Measurements from ENCODE around the gene MACIR. TPM values are rescaled to one million over a fixed set of nuclear protein-coding genes. Genes with fewer than 3 reads are reported as not detected.

The MACIR gene
- total RNA-seq, 1 donor from 2014 or later = 5.5 TPM

GRCh38 chr5:103295871-103296270, 37.3 kb downstream of the MACIR start:
- intact Hi-C loops (cut with micrococcal nuclease) = no loop called here

GRCh38 chr5:103298117-103298516, 39.6 kb downstream of the MACIR start:
- Histone ChIP-seq H3K4me3 (no peak overlapping the region), H3K27me3 (ENCODE audit: low read depth) (no peaks in the 10 kb centered on the region), H3K36me3 (no peaks in the 10 kb centered on the region), H3K9me3 (replicated peaks) (no peaks in the 10 kb centered on the region), H3K4me1 (no peaks in the 10 kb centered on the region), H3K27ac (replicated peaks) (no peak overlapping the region)
- TF ChIP-seq CTCF (IDR thresholded peaks at IDR 0.05; ENCODE audit: borderline replicate concordance) = no peak
- no peak for DNase-seq
- intact Hi-C loops (cut with micrococcal nuclease) = no loop called here

More at GRCh38 chr5:103295871-103296270, 37.3 kb downstream of the MACIR start:
- Histone ChIP-seq H3K4me3 (no peak overlapping the region), H3K36me3 (no peaks in the 10 kb centered on the region), H3K27ac (replicated peaks) (no peak overlapping the region), H3K27me3 (ENCODE audit: low read depth) (no peaks in the 10 kb centered on the region), H3K4me1 (peaks cover 2% of the 10 kb centered on the region), H3K9me3 (replicated peaks) (no peaks in the 10 kb centered on the region)
- no peak for DNase-seq
- TF ChIP-seq CTCF (IDR thresholded peaks at IDR 0.05; ENCODE audit: borderline replicate concordance) = no peak

GRCh38 chr5:103298607-103299188, 40.1 kb downstream of the MACIR start:
- no peak for DNase-seq
- H3K36me3 ChIP-seq = no peaks in the 10 kb centered on the region
- intact Hi-C loops (cut with micrococcal nuclease) = no loop called here
- no peak overlapping the region for H3K4me3 ChIP-seq
- H3K4me1 ChIP-seq = no peaks in the 10 kb centered on the region
- H3K27me3 ChIP-seq (ENCODE audit: low read depth) = no peaks in the 10 kb centered on the region
- no peak for TF ChIP-seq CTCF (IDR thresholded peaks at IDR 0.05; ENCODE audit: borderline replicate concordance)
- H3K9me3 ChIP-seq (replicated peaks) = no peaks in the 10 kb centered on the region
- no peak overlapping the region for H3K27ac ChIP-seq (replicated peaks)

- TF ChIP-seq CTCF (IDR thresholded peaks at IDR 0.05; ENCODE audit: borderline replicate concordance) = no peak
- intact Hi-C loops (cut with micrococcal nuclease) = no loop called here
- no peak for DNase-seq
- Histone ChIP-seq H3K27ac (replicated peaks) (no peak overlapping the region), H3K4me1 (no peaks in the 10 kb centered on the region), H3K36me3 (no peaks in the 10 kb centered on the region), H3K27me3 (ENCODE audit: low read depth) (no peaks in the 10 kb centered on the region), H3K4me3 (no peak overlapping the region), H3K9me3 (replicated peaks) (no peaks in the 10 kb centered on the region)
Measured at GRCh38 chr5:103305809-103306208, 47.2 kb downstream of the MACIR start.

GRCh38 chr5:103307470-103307869, 48.9 kb downstream of the MACIR start:
- no peak overlapping the region for H3K27ac ChIP-seq (replicated peaks)
- no peaks in the 10 kb centered on the region for H3K9me3 ChIP-seq (replicated peaks)
- H3K27me3 ChIP-seq (ENCODE audit: low read depth) = no peaks in the 10 kb centered on the region
- TF ChIP-seq CTCF (IDR thresholded peaks at IDR 0.05; ENCODE audit: borderline replicate concordance) = no peak
- H3K4me3 ChIP-seq = no peak overlapping the region
- H3K36me3 ChIP-seq = no peaks in the 10 kb centered on the region
- H3K4me1 ChIP-seq = no peaks in the 10 kb centered on the region
- DNase-seq = no peak
- intact Hi-C loops (cut with micrococcal nuclease) = no loop called here
